Measurements from ENCODE around the gene ATF7.

ATF7 gene

DNA sequence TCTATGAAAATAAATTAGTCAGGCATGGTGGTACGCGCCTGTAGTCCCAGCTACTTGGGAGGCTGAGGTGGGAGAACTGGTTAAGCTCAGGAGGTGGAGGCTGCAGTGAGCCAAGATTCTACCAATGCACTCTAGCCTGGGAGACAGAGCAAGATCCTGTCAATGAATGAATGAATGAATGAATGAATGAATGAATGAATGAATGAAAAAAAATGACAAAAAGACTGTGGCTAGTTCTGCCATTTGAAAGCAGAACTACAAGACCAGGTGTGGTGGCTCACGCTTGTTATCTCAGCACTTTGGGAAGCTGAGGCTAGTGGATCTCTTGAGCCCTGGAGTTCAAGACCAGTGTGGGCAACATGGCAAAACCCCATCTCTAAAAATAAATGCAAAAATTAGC is 86.7 kb downstream of the ATF7 start:
- TF ChIP-seq EZH2 (IDR thresholded peaks at IDR 0.05; ENCODE audit: borderline replicate concordance, low read depth, low read length, severe bottlenecking), result no peak
- no peak for TF ChIP-seq CTCF (IDR thresholded peaks at IDR 0.05; ENCODE audit: borderline replicate concordance, extremely low read depth, low read length, poor library complexity, severe bottlenecking)
- Histone ChIP-seq H3K9ac (ENCODE audit: low read depth, low read length) (no peak overlapping the region), H4K20me1 (ENCODE audit: insufficient read depth, low read length) (no peaks in the 10 kb centered on the region), H3K27me3 (ENCODE audit: insufficient read depth, low read length, poor library complexity) (no peaks in the 10 kb centered on the region), H3K79me2 (ENCODE audit: insufficient read depth, low read length) (no peaks in the 10 kb centered on the region), H3K9me3 (ENCODE audit: insufficient read depth, low read length, severe bottlenecking) (no peaks in the 10 kb centered on the region), H3K4me2 (ENCODE audit: insufficient read depth, low read length) (no peak overlapping the region), H2AFZ (ENCODE audit: low read depth, low read length) (no peak overlapping the region), H3K27ac (ENCODE audit: low read length) (no peak overlapping the region), H3K4me1 (ENCODE audit: insufficient read depth, low read length) (no peaks in the 10 kb centered on the region), H3K4me3 (ENCODE audit: low read depth in 1 of 2, low read length in 2 of 2) (no peak overlapping the region), H3K36me3 (ENCODE audit: insufficient read depth, low read length) (peaks cover 73% of the 10 kb centered on the region)
- ATAC-seq (ENCODE audit: insufficient read depth, low read depth), result no peak
- DNase-seq, result no peak

DNA sequence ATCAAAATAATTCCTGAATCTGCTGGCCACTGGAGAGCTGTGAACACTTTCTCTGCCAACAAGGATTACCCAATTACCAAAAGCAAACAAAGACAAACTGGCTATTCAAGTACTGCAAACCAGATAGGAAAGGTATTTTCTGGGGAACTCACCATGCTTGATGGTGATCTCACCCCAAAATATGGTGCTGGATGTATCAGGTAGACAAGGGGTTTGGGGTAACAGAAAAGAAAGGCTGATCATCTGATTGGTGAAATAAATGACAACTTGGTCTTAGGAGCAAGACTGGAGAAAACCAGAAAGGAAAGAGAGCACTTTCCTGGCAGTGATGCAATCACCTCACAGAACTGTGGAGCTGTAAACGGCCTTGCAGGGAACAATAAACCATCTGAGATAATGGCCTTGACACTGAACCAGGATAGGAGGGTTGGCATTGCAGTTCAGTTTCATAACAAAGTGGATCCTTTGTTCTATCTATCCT is 87.9 kb downstream of the ATF7 start:
- H3K4me2 ChIP-seq (ENCODE audit: insufficient read depth, low read length), result no peak overlapping the region

DNA sequence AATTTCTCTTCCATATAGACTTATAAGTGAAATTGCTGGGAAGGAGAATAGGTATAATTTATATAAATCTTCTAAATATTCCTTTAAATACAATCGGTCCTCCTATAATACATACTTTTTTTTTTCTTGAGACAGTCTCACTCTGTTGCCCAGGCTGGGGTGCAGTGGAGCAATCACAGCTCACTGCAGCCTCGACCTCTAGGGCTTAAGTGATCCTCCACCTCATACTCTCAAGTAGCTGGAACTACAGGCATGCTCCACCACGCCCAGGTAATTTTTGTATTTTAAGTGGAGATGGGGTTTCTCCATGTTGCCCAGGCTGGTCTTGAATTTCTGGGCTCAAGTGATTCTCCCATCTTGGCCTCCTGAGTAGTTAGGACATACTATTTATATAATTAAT is 89.2 kb downstream of the ATF7 start:
- Histone ChIP-seq H3K36me3 (ENCODE audit: insufficient read depth, low read length) (peaks cover 80% of the 10 kb centered on the region), H3K27ac (ENCODE audit: low read length) (no peak overlapping the region), H3K27me3 (ENCODE audit: insufficient read depth, low read length, poor library complexity) (no peaks in the 10 kb centered on the region), H3K79me2 (ENCODE audit: insufficient read depth, low read length) (no peaks in the 10 kb centered on the region), H2AFZ (ENCODE audit: low read depth, low read length) (no peak overlapping the region), H3K4me2 (ENCODE audit: insufficient read depth, low read length) (no peak overlapping the region), H3K4me3 (ENCODE audit: low read depth in 1 of 2, low read length in 2 of 2) (no peak overlapping the region), H4K20me1 (ENCODE audit: insufficient read depth, low read length) (no peaks in the 10 kb centered on the region), H3K9me3 (ENCODE audit: insufficient read depth, low read length, severe bottlenecking) (no peaks in the 10 kb centered on the region), H3K4me1 (ENCODE audit: insufficient read depth, low read length) (no peaks in the 10 kb centered on the region), H3K9ac (ENCODE audit: low read depth, low read length) (no peak overlapping the region)
- no peak for ATAC-seq (ENCODE audit: insufficient read depth, low read depth)
- no peak for TF ChIP-seq CTCF (IDR thresholded peaks at IDR 0.05; ENCODE audit: borderline replicate concordance, extremely low read depth, low read length, poor library complexity, severe bottlenecking)
- TF ChIP-seq EZH2 (IDR thresholded peaks at IDR 0.05; ENCODE audit: borderline replicate concordance, low read depth, low read length, severe bottlenecking), result no peak
- DNase-seq, result no peak

More for the DNA sequence above, 87.9 kb downstream of the ATF7 start:
- Histone ChIP-seq H3K9ac (ENCODE audit: low read depth, low read length) (no peak overlapping the region), H3K4me1 (ENCODE audit: insufficient read depth, low read length) (no peaks in the 10 kb centered on the region), H3K9me3 (ENCODE audit: insufficient read depth, low read length, severe bottlenecking) (no peaks in the 10 kb centered on the region), H3K4me3 (ENCODE audit: low read depth in 1 of 2, low read length in 2 of 2) (no peak overlapping the region), H3K36me3 (ENCODE audit: insufficient read depth, low read length) (peaks cover 77% of the 10 kb centered on the region), H3K27me3 (ENCODE audit: insufficient read depth, low read length, poor library complexity) (no peaks in the 10 kb centered on the region), H3K79me2 (ENCODE audit: insufficient read depth, low read length) (no peaks in the 10 kb centered on the region), H3K27ac (ENCODE audit: low read length) (no peak overlapping the region), H2AFZ (ENCODE audit: low read depth, low read length) (no peak overlapping the region), H4K20me1 (ENCODE audit: insufficient read depth, low read length) (no peaks in the 10 kb centered on the region)
- TF ChIP-seq EZH2 (IDR thresholded peaks at IDR 0.05; ENCODE audit: borderline replicate concordance, low read depth, low read length, severe bottlenecking) (no peak), CTCF (IDR thresholded peaks at IDR 0.05; ENCODE audit: borderline replicate concordance, extremely low read depth, low read length, poor library complexity, severe bottlenecking) (no peak)
- ATAC-seq (ENCODE audit: insufficient read depth, low read depth) (no peak), DNase-seq (no peak)

DNA sequence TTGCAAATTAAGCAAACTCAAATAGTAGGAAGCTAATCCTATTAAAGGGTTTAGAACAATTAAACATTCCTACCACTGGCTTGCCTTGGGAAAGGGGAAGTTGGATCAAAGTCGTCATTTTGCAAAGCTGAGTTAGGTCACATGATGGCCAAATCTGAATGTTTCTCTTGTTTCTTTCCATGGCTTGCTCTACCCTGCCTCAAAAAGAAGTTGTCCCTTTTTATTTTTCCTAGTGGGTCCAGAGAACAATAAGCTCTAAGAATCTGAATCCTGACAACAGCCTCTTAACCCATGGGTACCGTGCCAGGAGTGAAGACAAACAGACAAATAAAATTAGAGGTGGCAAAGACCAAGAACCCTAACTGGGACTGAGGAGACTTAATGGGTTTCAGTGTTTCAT is 92.7 kb downstream of the ATF7 start:
- H3K4me3 ChIP-seq (ENCODE audit: low read depth in 1 of 2, low read length in 2 of 2), result no peak overlapping the region
- no peaks in the 10 kb centered on the region for H3K4me1 ChIP-seq (ENCODE audit: insufficient read depth, low read length)
- TF ChIP-seq EZH2 (IDR thresholded peaks at IDR 0.05; ENCODE audit: borderline replicate concordance, low read depth, low read length, severe bottlenecking), result no peak
- no peak for TF ChIP-seq CTCF (IDR thresholded peaks at IDR 0.05; ENCODE audit: borderline replicate concordance, extremely low read depth, low read length, poor library complexity, severe bottlenecking)
- H2AFZ ChIP-seq (ENCODE audit: low read depth, low read length), result no peak overlapping the region
- H3K27me3 ChIP-seq (ENCODE audit: insufficient read depth, low read length, poor library complexity), result no peaks in the 10 kb centered on the region
- H3K9me3 ChIP-seq (ENCODE audit: insufficient read depth, low read length, severe bottlenecking), result no peaks in the 10 kb centered on the region
- no peaks in the 10 kb centered on the region for H4K20me1 ChIP-seq (ENCODE audit: insufficient read depth, low read length)
- DNase-seq (no peak), ATAC-seq (ENCODE audit: insufficient read depth, low read depth) (no peak)
- no peak overlapping the region for H3K27ac ChIP-seq (ENCODE audit: low read length)
- H3K4me2 ChIP-seq (ENCODE audit: insufficient read depth, low read length), result no peak overlapping the region
- H3K36me3 ChIP-seq (ENCODE audit: insufficient read depth, low read length), result peaks cover 65% of the 10 kb centered on the region
- H3K9ac ChIP-seq (ENCODE audit: low read depth, low read length), result no peak overlapping the region
- no peaks in the 10 kb centered on the region for H3K79me2 ChIP-seq (ENCODE audit: insufficient read depth, low read length)

Data from DND-41 (cell line).